ENCODE measurements around the gene SIRPD.
"Not testable (repeated sequence)": the region's sequence is repeated elsewhere in the genome, so short reads cannot be mapped to it uniquely, and the experiment has no call there.

SIRPD gene

DNA sequence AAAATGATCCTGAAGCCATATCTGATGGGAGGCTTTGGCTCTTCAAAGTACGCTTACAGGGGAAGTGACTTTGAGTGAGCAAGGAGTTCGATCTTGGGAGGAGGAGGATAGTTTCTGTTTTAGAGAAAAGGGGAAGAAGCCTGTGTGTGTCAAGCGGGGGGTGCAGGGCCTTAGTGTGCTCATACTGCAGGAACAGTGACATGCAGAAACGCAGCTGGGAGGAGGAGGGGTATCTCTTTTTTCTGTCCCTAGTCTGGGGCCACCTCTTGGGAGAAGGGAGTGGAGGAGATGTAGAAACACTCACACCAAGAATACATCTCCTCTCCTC, 19.8 kb downstream of the SIRPD start:
- DNase-seq (ENCODE audit: low read depth), result no peak

DNA sequence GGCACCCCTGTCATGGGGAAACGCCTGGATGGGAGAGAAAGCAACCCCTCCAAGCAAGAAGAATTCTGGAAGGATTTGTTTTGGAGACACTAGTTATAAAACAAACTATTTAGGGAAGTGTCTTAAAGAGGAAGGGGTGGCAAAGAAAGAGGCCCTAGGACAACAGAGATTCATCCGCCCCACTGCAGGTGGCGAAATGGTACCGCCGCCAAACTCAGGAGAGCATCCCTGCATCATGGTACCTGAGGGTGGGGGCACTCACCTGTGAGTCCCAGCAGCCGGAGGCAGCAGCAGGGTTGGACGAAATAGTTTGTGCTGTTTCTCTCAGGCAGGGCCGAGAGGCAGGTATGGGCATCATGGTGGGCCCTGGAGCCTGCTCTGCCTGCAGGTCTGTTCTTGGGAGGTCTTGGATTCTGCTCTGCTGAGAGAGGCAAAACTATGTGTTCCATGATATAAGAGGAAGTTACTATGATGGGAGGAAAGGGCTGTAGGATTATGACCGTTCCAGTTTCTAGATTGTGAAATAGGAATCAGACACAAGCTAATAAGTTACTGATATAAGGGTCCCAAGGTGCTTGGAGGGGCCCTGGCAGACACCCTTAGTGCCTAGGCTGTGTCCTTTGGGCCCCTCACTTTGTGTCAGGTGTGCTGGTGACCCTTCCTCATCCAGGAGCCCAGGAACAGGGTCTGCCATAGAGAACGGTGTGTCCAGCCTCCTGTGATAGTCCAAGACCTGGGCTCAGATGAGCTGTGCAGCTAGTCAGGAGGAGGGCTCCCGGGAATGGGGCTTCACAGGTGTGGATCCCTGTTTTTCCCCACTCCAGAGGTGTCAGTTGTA, 20.4 kb downstream of the SIRPD start:
- DNase-seq (ENCODE audit: low read depth), result no peak

- DNase-seq (ENCODE audit: low read depth), result no peak
Measured at GRCh38 chr20:1535420-1536175, 21.9 kb downstream of the SIRPD start.

GRCh38 chr20:1534526-1534925, 23.0 kb downstream of the SIRPD start:
- no peak for DNase-seq (ENCODE audit: low read depth)

DNA sequence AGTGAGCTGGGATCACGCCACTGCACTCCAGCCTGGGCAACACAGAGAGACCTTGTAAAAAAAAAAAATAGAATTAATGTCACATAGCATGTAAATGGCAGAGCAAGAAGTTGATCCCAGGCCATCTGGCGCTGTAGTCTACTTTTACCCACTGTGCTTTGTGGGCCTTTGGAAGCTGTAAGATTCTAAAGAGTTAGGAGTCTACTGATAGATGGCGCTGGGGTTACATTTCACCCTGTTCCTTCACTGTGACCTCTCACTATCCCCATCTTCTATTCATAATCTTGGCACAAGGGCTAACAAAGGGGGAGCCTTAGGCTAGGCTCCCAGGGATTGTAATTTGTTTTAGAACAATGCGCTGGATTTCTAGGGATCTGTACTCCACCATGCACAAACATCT, 24.4 kb downstream of the SIRPD start:
- DNase-seq (ENCODE audit: low read depth), result no peak

DNA sequence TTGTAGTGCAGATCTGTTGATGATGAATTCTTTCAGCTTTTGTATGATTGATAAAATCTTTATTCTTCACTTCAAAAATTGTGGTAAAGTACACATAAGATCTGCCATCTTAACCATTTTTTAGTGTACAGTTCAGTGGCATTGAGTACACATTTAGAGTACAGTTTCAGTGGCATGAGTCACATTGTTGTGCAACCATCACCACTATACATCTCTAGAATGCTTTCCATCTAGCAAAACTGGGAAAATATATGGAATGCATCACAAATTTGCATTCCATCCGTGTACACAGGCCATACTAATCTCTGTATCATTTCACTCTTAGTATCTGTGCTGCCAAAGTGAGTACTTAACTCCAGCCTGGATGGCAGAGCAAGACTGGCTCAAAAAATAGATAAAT, 28.7 kb downstream of the SIRPD start:
- no peak for DNase-seq (ENCODE audit: low read depth)

DNA sequence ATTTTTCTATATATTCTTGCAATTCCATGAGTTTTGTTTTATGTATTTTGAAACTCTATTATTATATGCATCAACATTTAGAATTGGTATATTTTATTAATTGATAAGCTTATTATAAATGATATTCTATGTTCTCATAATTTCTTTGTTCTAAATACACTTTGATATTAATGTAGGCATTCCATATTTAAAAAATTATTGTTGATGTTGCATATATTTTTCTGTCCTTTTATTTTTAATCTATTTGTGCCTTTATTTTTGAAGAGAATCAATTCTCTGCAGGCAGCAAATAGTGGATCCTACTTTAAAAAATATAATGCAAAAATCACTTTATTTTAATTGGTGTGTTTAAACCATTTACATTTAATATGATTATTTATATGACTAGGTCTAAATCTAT, 29.6 kb downstream of the SIRPD start:
- no peak for DNase-seq (ENCODE audit: low read depth)

- no peak for DNase-seq (ENCODE audit: low read depth)
Measured at GRCh38 chr20:1526896-1527295, 30.6 kb downstream of the SIRPD start.

GRCh38 chr20:1526310-1526709, 31.2 kb downstream of the SIRPD start:
- DNase-seq (ENCODE audit: low read depth), result no peak

GRCh38 chr20:1524004-1524403, 33.5 kb downstream of the SIRPD start:
- no peak for DNase-seq (ENCODE audit: low read depth)

- no peak for DNase-seq (ENCODE audit: low read depth)
Measured at GRCh38 chr20:1517010-1517409, 40.5 kb downstream of the SIRPD start.

DNA sequence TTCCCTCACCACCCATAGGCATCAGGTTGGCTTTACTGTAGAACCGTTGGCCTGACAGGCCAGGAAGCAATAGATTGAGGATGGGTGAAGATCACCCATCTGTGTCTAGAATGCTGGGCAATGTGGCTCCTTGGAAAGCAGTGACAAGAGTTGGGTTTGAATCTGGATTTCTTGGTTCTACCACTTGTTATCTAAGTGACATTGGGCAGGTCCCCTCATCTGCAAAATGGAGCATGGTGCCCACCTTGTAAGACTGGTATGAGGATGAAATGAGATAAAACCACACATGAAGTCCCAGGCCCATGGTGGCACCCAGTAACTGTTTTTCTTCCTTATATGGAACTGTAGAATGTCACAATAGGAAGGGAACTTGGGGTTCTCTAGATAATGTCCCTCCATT, 43.7 kb downstream of the SIRPD start:
- DNase-seq (ENCODE audit: low read depth), result no peak

DNA sequence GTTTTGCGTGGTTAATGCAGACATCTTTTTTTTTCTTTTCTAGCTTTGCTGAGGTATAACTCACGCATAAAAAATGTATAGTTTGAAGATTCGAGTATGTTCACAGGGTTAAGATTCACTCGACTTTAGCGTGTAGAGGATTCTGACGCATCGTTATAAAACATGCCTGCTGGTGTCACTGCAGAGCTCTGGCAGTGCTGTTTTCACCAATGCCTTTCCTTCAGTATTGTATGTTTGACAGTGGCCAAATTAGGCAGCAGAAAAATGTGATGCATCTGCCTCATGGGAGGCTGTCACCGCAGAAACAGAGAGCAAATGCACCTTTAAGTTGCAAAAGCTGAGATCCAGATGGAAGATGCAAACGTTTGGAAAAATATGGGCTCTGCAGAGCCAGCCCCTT, 48.3 kb downstream of the SIRPD start:
- DNase-seq (ENCODE audit: low read depth), result no peak

GRCh38 chr20:1508574-1508973, 48.9 kb downstream of the SIRPD start:
- DNase-seq (ENCODE audit: low read depth), result no peak

GRCh38 chr20:1507276-1507675, 50.2 kb downstream of the SIRPD start:
- DNase-seq (ENCODE audit: low read depth), result no peak

DNA sequence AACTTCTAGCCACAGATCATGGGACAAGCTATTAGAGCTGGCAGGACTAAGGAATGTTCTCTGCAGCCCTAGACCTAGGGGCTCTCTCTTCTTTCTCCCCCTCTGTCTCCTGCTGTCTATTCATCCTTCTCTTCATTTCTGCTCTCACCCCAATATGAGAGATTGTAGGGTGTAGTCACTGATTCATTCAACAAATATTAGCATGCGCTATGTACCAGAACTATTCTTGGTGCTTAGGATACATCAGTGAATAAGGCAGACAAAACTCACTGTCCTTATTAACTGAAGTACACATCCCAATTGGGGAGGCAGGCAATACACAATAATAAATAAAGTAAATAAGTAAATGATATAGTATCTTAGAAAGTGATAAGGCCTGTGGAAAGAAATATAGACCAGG, 51.6 kb downstream of the SIRPD start:
- no peak for DNase-seq (ENCODE audit: low read depth)

DNA sequence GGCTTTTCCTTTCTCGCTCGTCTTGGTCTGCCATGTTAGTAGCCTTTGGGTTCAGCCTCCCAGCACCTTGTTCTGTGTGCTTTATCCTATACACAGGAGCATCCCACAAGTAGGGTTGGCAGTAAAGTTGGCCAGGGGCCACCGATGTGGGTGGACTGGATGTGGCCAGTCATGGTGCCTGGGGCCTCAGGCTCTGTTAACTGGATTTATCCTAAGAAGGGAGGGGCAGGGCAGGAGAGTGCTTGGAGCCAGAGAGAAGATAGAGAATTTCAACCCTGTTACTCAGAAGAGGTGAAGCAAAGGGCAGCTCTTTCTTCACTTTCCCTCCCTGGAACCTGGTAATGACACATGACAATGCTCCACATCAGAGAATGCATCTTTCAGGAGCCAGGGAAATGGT, 52.1 kb downstream of the SIRPD start:
- no peak for DNase-seq (ENCODE audit: low read depth)

DNA sequence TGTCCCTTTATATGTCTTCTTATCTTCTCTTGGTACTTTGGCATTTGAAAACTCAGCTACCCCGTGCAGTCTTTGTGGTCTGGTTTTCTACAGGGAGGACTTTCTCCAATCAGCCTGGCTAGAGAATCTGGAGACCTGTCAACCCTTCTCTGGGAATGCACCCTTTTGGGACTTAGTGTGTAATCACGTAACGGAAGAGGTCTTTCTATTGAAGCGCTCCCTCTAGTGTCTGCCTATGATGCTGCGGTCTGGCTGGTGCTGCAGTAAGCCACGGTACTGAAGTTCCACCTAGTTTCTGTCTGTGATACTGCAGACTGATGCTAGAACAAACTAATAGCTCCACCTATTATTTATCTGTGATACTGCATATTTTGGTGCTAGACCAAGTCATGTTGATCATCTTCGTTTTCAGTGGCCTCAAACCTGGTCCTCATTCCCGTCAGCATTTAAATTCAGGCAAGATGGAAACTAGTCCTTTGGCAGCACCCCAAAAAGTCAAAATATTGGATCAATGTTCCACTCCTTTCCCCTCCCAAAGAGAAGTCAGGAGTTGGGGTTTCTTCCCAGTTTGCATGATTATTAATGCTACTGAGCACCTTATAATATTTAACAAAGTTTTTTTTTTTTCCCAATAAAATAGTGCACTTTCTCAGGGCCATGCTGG, 53.8 kb downstream of the SIRPD start:
- peak; percentile 54 for DNase-seq (ENCODE audit: low read depth)

DNA sequence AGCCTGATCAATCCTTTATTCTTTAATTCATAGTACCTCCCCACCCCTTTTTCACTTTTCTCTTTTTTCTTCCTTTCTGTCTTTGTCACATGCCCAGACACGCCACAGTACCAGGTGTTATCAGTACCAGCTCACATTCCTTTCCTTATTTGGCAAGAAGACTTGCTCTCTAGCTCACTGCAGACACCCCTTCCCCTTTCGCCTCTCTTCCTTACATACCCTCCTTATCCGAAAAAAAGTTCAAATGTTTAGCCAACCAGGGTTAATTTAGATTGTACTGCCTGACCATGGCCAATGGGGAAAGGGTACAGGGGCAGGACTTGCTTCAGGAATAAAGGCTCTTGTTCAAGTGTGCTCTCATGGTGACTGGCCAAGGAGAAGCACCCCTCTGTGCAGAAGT, 57.0 kb downstream of the SIRPD start:
- DNase-seq (ENCODE audit: low read depth), result no peak

GRCh38 chr20:1499528-1500420, 57.7 kb downstream of the SIRPD start:
- no peak for DNase-seq (ENCODE audit: low read depth)

DNA sequence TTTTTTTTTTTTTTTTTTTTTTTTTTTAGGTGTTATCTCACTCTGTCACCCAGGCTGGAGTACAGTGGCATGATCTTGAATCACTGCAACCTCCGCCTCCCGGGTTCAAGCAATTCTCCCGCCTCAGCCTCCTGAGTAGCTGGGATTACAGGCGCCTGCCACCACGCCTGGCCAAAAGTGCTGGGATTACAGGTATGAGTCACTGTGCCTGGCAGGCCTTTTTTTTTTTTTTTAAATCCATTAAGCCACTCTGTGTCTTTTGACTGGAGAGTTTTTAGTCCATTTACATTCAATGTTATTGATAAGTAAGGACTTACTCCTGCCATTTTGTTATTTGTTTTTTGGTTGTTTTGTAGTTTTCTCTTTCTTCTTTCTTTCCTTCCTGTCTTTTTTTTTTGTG, 60.1 kb downstream of the SIRPD start:
- DNase-seq (ENCODE audit: low read depth), result not testable (repeated sequence)

GRCh38 chr20:1496930-1497329, 60.6 kb downstream of the SIRPD start:
- no peak for DNase-seq (ENCODE audit: low read depth)
